NCI-H1436 treated with DMSO at 0.1 percent for 48 hours (cell line): ENCODE results near the gene SORBS1.

Experiments used
- DNase-seq: peaks from one replicate; lab custom pipeline; 2025; lab: John Stamatoyannopoulos, UW

SORBS1 gene

DNA sequence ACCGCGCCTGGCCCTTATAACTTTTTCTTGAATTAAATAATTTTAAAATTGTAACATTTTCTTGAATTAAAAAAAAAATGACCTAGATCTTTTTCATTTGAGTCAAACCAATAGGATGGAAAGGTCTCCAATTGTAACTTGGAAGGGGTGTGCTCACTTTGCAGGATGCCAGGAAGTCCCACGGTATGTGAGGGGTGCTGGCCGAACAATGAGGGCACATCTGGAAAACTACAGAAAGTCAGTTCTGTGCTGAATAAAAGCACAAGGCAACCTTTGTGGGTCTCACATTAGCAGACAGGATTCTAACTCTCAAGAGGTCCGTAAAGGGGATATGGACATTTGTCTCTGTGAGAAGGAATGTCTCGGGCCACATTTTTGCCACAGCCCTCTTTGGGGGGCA, 217.6 kb downstream of the SORBS1 start:
- DNase-seq, result no peak

DNA sequence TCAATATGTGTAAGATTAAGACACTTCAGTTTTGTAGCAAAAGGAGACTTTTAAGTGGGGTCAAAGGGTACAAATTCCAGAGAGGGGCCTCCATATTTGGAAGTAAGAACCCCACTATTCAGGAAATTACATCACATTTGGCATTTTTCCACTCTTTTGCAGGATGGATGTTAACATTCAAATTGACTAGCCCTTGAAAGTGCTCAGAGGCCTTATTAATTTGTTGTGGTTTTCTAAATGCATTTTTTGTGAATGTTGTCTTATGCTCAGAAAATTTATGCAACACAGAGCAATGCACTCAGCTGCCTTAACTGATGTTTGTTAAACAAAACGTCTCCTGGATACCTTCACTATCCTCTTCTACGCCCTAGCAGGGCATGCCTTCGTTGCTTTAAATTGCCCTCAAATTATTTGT, 219.4 kb downstream of the SORBS1 start:
- no peak for DNase-seq

DNA sequence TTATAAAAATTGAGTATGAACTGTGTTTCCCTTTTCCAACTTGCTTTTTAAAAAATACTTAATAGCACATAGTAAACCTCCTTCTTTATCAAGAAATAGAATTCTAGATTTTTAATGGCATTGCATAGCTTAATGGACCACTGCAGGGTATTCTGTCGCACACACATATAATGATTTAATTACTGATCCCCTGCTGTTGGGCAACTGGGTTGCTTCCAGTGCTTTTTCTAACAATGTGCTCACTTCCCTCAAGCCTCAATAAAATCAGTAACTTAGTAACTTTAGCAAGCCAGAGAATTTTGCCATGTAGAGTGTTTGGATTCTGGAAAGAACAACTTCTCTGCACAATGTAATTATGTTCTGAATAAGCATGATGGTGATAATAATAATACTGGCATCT, 221.3 kb downstream of the SORBS1 start:
- DNase-seq, result no peak

DNA sequence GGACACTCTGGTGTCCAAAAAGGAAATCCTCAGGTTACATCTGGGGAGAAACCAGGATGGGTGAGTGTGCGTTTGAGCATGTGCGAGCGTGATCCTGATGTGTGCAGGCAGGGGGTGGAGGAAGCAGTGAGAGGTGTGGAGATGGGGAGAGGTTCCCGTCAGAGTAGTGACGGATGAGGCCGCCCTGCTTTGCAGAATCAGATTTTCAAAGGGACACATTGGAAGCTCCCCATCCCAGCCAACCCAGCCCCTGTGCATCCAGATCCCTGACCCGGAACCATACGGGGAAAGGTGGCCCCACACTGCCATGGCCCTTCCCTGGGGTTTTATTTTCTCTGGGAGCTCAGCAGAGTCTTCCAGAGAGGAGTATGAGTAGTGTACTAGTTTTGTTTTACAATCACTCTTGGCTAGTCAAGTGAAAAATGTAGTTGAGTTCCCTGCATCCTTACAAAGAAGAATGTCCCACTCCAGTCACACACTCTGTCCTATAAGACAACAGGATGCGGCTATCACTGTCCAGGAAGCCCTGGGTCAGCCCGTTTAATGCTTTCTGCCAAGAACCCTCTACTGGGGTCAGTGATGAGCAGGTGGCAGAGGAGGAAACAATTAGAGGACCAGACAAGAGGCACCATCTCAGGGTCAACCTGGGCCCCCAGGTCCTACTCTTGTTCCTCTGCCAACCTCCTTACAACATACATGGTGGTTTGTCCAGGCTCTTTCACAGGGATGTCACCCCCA, 223.6 kb downstream of the SORBS1 start:
- no peak for DNase-seq

DNA sequence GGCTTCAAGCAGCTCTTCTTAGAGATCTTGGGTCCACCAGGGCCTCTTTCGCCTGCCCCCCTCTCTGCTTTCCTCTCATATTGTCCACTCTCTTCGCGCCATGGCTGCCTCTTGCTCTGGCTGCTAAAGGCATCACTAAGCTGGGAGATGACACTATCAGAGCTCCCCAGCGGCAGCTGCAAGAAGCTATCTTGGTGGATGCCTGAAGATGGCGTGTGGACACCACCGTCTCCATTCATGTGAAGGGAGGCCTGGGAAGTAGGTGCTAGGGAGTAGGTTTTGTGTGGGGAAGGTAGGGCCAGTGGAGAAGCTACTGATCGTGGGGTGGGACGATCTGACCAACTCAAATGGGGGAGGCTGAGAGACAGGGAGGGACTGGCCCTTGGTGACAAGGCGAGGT, 224.5 kb downstream of the SORBS1 start:
- DNase-seq, result no peak

DNA sequence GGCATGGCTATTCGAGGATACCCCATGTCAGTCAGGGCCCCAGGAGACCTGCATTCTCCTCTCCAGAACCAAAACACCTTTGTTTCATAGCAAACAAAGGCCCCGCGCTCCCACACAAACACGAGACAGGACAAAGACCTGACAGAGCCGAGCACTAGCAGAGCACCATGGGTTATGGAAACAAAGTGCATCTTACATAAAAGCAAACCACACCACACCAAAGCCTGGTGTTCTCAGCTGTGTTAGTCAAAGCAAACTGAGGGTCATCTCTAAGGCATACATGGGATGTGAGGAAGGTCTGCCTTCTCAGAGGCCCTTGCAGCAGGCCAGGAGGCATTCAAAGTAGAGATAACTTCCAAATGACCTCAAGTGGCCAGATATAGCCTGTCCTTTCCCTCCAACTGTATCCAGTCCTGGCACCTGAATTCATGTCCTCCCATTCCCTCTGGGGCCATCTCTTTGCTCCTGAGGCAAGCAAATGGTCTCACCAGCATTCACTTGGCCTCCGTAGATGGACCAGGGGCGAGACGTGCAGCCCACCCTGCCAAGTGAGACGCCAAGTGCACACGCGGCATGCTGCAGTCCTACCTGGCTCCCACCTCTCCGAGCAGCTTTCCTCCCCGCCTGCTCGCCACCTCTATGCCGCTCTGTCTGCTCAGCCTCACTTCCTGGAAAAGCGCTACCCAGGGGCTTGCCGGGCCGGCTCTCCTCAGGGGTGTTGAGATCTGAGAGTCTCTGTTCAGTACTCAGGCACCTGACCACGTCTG, 225.1 kb downstream of the SORBS1 start:
- DNase-seq, result no peak

DNA sequence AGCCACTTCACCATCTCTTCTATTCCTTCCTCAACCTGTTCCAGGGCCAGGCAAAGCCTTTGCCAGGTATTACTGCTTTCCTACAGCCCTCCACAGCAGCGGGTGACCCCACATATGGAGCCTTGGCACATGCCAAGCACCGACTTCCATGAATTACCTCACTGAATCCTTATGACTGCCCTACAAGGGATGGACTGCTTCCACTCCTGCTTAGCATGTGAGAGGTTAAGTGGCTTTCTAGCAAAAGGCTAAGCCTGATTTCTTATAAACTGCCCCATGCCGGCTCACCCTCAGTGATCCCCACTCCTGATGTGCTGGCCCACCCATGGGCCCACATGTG, 226.4 kb downstream of the SORBS1 start:
- no peak for DNase-seq

DNA sequence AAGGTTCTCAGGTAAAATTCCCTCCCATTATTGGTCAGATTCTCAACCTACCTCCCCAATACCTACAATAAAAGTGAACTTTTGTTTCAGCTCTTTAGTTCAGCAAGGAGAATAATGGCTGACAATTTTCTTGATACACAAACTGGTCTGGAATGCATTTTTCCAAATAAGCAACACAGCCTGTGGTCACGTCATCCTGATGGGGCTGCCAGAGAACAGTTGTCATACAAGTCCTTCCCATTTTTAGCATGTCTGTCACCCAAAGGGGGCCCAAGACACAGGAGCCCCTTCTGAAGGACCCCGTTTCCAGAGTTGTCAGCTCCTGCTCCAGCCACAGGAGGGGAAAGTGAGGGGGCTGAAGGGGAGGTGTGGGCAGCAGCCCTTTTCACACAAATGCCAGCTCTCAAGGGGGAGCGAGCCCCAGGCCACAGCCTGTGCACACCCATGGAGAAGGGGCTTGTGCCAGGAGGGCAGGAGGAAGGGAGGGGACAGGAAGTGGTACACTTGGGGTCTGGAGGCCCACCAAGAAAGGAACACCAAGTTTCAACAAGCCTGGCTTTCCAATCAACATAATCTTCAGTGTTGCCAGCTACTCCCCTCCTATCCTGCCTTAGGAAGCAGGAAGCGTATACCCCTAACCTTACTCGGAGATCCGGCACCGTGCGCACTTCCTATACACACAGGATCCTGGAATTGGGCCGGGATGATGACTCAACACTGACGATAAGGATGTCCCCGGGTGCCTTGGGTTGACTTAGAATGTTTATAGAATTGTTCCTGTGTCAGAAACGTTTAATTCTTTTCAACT, 227.0 kb downstream of the SORBS1 start:
- no peak for DNase-seq

DNA sequence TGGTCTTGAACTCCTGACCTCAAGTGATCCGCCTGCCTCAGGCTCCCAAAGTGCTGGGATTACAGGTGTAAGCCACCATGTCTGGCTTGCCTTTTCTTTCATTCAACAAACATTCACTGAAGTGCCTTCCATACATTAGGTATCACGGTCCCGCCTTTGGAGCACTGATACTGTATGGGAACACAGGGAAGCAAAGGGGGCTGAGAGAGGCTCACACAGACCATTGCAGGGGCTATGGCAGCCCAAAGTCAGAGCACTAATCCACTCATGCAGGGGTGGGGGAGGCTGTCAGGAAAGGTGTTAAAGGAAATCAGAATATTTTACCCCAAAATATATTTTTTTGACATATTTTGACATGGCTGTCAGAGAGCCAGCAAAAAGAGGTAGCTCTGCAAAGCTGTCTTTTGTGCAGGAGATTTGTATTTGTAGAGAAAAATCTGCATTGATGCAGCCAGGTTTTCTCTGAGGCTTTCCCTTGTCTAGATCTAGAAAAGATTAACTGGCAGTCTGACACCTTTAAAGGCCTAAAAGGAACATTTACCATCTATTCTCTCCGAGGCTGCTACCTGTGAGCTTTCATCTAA, 228.4 kb downstream of the SORBS1 start:
- no peak for DNase-seq

DNA sequence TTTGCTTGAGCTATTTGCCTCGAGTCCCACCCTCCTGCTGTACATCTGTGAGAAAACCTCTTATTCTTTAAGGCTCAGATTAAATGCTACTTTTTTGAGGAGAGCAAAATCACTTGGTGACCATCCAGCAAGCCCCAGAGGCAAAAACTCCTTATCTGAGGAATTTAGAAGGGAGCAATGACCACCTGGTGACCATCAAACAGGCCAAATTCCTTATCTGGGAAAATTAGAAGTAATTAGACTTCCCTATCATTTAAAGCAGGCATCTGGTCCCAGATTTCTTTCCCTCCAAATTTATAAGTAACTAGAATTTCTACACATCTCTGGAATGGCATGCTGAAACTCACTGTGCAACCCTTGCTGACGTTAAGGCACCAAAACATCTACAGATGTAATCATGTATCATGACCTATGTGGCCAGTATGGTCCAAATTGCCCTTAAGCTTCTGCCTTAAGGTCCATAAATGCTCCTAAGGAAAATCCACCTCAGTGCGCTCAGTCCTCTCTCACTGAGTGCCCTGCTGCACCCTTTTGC, 229.5 kb downstream of the SORBS1 start:
- no peak for DNase-seq

DNA sequence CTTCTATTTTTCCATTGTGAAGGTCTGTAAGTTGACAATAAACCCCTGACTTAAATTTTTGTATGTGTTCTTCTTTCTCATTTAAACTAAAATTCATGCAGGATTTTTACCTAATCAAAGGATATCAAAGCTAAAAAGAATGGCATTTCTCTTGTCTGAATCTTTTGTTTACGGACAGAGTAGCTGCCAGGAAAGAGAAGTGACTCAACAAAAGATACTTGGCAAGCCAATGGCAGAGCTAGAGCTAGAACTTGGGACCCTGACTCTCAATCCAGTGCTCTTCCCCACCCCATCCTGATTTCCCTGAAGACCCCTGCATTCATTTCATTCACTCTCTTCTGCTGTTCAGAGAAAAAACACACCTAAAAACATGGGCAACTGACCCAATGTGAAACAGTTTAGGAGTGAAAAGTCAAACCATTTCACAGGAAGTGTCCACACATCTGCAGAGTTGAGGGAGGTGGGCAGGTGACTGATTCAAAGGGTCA, 230.2 kb downstream of the SORBS1 start:
- DNase-seq, result no peak

DNA sequence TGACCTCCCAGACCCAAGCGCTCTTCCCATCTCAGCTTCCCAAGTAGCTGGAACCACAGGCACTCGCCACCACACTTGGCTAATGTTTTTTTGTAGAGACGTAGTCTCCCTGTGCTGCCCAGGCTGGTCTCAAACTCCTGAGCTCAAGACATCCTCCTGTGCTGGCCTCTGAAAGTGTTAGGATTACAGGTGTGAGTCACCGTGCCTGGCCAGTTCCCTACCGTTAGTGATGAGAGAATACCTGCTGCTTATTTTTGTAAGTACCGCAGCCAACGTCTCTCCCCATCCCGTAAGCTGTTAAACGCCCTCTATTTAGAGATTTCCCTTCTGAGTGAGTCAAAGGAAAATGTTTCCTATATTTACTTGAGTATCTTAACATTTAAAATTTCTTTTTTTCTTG, 231.9 kb downstream of the SORBS1 start:
- no peak for DNase-seq

DNA sequence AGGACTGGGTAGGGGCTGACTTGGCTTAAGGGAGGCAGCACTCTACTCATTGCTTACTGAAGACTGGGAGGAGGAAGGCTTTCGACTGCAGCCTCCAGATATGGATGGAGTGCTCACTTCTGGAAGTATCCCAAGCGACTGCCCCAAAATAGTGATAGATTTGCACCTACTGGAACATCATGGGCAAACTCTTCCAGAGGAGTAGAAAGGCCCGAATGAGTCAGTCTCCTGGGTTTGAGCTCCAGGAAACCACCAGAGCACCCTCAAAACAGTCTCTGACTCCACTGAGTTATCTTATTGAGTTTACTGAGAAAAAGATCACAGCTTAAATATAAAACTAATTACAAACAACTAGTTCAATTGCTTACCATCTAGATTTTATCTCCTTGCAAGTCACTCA, 233.2 kb downstream of the SORBS1 start:
- DNase-seq, result no peak

DNA sequence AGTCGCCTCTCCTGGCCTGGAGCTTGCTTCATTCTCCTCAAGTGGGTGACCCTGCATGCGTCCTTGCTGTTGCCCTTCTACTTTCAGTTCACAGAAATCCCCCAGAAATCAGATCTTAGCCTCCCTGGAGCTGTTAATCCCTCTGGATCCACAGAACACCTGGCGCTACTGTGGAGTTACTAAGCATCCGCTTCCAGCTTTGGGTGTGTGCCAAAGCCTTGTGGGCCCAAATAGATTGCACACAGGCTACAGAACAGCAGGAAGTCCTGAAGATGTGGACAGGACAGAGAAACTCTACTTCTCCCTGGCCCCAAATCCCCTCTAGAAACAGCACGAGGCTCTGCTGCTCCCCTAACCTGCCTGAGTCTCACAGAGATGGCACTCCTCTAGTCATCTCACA, 233.8 kb downstream of the SORBS1 start:
- no peak for DNase-seq

DNA sequence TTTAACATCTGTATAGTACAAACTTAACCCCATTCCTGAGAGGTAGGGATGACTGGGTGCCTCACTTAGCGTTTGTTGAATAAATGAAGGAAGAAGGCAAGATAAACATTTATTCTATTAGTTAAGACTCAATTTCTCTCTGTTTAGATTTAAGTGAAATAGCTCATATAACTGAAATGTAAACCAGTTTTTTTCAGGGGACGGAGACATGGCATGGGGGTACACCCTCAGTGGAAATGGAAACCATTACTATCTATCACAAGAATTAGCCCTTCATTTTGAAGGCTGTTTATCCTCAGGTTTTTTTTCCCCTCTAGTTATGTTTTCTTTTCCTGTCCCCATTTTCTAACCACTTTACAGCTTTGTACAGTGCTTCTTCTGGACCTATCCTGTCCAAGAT, 234.8 kb downstream of the SORBS1 start:
- no peak for DNase-seq

DNA sequence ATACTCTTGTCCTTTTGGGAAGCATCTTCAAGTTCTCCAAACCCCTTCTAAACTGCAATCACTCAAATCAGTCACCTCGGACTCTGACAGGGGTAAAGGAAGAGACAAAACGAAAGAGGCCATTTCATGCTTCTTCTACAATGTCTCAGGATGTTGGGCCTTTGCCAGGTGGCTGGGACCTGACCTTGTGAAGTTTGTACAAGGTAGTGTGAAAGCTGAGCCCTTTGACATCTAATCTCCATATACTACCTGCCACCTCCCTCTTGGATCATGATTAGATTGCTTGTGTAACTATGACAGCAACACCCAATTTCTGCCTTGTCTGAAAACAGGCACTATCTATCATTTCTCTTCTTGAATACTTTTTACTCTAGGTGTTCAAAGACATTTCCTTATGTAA, 235.3 kb downstream of the SORBS1 start:
- no peak for DNase-seq

DNA sequence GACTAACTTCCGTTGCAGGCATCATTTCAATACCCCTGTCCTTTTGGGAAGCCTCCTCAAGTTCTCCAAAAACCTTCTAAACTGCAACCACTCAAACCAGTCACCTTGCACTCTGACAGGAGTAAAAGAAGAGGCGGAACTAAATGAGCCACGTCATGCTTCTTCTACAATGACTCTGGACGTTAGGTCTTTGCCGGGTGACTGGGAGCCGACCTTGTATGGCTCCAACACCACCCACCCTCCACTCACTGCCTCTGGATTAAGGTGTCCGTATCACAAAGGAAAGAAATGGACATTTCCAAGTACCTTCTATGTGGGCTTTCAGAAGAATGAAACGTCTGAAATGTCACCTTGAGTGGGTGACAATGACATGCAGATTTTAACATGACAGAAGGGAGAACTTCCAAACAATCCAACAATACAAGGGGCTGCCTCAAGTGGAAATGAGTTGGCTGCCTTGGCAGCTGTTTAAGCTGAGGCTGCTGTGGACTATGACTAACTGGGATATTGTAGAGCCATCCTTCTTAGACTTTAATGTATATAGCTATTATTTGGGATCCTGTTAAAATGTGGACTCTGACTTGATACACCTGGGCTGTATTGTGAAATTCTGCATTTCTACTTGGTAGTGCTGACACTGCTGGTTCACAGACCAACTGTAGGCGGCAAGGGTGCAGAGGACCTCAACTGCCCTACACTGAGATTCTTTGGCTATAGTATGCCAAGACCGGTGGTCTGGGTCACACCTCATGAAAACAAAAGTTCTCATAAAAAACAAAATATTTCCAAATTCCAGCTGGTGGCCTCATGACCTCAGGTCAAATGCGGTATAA, 236.5 kb downstream of the SORBS1 start:
- DNase-seq, result no peak

DNA sequence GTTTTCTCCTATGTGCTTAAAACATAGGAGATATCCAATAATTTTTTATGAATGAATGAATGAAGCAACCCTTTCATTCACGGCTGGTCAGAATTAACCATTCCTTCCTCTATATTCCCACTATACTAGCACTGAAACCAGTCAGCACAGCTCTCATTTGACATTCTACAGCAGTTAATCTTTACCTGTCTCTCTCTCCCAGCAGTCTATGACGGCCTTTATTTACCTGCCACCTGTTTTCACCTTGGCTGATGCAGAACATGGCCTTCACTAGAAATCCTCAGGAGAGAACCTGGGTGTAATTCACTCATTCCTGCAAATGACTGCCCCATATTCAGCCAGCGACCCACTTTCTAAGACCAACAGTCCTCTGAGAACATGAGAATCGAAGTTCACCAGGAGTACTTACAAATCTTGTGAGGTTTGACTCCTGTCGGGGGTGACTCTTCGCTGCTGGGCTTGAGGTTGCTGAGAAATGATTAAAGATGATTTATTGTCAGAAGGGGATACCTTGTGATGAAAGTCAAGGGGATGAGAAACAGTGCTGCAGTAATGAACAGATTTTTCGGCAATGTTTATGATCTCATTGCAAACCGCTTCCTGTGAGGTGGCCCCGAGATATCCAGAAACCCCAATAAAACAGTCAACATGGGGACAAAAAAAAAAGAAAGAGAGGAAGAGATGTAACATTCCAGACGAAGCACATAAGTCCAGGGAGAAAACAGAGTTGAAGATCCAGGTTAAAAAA, 239.4 kb downstream of the SORBS1 start:
- DNase-seq, result no peak

DNA sequence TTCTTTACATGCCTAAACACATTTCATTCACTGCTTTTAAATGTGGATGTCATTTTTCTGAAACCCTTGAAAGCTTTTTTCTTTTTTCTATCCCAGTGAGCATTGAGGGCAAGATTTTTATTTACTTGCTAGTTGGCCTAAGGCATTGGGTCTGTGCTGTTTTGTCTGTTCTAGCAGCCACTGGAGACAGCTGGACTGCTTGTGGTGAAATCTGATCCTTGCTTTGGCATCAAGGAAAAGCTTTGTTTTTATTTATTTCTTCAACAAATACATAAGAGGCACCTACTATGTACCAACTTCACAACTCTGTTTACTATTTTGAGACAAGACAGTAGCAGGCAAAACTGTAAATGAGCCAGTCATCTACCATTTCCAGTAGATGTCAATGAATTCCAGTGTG, 241.9 kb downstream of the SORBS1 start:
- DNase-seq, result no peak

DNA sequence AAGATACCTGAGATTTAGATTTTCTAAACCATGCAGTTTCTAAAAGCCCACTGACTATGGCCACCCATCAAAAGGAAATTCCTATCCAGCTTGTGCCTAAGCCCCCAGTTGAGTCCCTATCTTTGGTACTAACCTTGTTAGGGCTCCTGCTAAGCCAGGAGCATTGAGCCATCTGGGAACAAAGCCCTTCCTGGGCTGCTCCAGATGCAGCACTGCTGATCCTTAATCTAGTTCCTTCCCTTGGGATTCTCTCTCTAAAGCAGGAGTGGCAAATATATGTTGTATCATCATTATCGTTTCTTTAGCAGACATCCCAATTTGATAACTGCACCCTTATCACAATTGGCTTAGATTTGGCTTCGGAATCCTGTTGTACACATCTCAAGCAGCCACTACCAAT, 245.7 kb downstream of the SORBS1 start:
- DNase-seq, result no peak
